ENCODE data around the gene HNRNPH1. TPM values are rescaled to one million over a fixed set of nuclear protein-coding genes. Genes with fewer than 3 reads are reported as not detected.

HNRNPH1 gene
- total RNA-seq, 1 experiment from 2014 or later, result 723 TPM

DNA sequence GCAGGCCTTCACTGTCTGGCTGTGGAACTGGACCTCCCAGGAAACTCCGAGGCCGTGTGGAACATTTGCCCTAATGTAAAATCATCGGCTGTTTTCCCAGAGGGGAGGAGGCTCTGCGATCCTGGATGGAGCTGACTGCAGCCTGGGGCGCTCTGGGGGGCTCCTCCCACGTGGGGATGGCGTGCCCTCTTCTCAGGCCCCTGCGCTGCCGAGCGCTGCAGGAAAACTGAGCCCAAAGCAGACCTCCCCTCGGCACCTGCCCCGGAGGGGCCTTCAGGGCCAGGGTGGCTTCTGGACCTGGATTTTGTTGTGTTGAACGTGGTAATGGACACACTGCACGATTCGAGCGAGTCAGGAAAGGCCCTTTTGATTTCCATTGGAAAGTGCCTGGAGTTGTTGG lies 23.9 kb downstream of the HNRNPH1 start:
- BruUV-seq (replicated peaks), result no TSS peak
- Histone ChIP-seq H3K79me2 (ENCODE audit: low read depth) (no peaks in the 10 kb centered on the region), H3K4me3 (no peak overlapping the region), H3K9me3 (ENCODE audit: insufficient read depth, low read depth) (no peaks in the 10 kb centered on the region), H3K4me2 (no peak overlapping the region), H3K4me1 (replicated peaks; ENCODE audit: insufficient read depth) (no peaks in the 10 kb centered on the region), H3K27me3 (ENCODE audit: insufficient read depth, low read depth) (no peaks in the 10 kb centered on the region), H3K27ac (no peak overlapping the region), H3F3A (ENCODE audit: insufficient read depth, low read depth) (peaks cover 6% of the 10 kb centered on the region; the same call in 1 of the 2 replicates), H3K9me2 (ENCODE audit: insufficient read depth) (no peaks in the 10 kb centered on the region), H4K20me1 (ENCODE audit: insufficient read depth) (no peaks in the 10 kb centered on the region), H2AFZ (no peak overlapping the region), H3K36me3 (ENCODE audit: low read depth) (peaks cover 4% of the 10 kb centered on the region; the same call in 1 of the 2 replicates)
- CTCF ChIA-PET, result no interaction called here
- TF ChIP-seq, protein P1, sequence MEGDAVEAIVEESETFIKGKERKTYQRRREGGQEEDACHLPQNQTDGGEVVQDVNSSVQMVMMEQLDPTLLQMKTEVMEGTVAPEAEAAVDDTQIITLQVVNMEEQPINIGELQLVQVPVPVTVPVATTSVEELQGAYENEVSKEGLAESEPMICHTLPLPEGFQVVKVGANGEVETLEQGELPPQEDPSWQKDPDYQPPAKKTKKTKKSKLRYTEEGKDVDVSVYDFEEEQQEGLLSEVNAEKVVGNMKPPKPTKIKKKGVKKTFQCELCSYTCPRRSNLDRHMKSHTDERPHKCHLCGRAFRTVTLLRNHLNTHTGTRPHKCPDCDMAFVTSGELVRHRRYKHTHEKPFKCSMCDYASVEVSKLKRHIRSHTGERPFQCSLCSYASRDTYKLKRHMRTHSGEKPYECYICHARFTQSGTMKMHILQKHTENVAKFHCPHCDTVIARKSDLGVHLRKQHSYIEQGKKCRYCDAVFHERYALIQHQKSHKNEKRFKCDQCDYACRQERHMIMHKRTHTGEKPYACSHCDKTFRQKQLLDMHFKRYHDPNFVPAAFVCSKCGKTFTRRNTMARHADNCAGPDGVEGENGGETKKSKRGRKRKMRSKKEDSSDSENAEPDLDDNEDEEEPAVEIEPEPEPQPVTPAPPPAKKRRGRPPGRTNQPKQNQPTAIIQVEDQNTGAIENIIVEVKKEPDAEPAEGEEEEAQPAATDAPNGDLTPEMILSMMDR (conservative IDR thresholded peaks at IDR 0.05), result no peak
- no peak for TF ChIP-seq EZH2 (IDR thresholded peaks at IDR 0.05; ENCODE audit: low read depth)
- POLR2A ChIA-PET (ENCODE audit: unreplicated experiment), result no interaction called here
- intact Hi-C loops (cut with micrococcal nuclease; ENCODE audit: unreplicated experiment), result no loop called here
- DNase-seq, result no peak

DNA sequence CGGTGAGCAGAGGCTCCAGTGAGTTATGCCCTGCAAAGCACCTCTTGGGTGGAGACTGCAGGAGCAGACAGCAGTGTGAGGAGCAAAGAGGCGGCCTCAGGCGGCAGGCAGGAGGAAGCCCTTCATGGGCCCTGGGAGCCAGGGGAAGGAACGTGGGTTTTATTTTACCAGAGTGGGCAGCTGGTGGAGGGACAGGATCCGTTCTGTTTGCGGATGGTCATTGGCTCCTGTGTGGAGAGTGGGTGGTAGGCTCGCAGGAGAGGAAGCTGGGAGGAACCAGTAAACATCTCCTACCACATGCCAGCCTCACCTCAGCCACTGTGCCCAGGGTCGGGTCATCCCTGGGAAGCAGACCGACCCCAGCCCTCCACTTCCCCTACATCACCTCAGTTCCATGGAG lies 24.4 kb downstream of the HNRNPH1 start:
- H3K27ac ChIP-seq, result no peak overlapping the region
- POLR2A ChIA-PET (ENCODE audit: unreplicated experiment), result interaction anchor here (0.6 kb wide), 1 partner anchor 15 kb away, joined by 6 read pairs; no protein-coding TSS in a partner anchor
- no TSS peak for BruUV-seq (replicated peaks)
- no peak overlapping the region for H3K4me2 ChIP-seq
- no peak for DNase-seq
- H3K4me3 ChIP-seq, result no peak overlapping the region
- peaks cover 4% of the 10 kb centered on the region; the same call in 1 of the 2 replicates for H3K36me3 ChIP-seq (ENCODE audit: low read depth)
- no peak for TF ChIP-seq EZH2 (IDR thresholded peaks at IDR 0.05; ENCODE audit: low read depth)
- TF ChIP-seq, protein P1 (conservative IDR thresholded peaks at IDR 0.05), result no peak
- H3K4me1 ChIP-seq (replicated peaks; ENCODE audit: insufficient read depth), result no peaks in the 10 kb centered on the region
- no peak overlapping the region for H2AFZ ChIP-seq
- no peaks in the 10 kb centered on the region for H3K79me2 ChIP-seq (ENCODE audit: low read depth)
- no peaks in the 10 kb centered on the region for H4K20me1 ChIP-seq (ENCODE audit: insufficient read depth)
- H3K9me2 ChIP-seq (ENCODE audit: insufficient read depth), result no peaks in the 10 kb centered on the region
- H3F3A ChIP-seq (ENCODE audit: insufficient read depth, low read depth), result peaks cover 6% of the 10 kb centered on the region; the same call in 1 of the 2 replicates
- H3K9me3 ChIP-seq (ENCODE audit: insufficient read depth, low read depth), result no peaks in the 10 kb centered on the region
- no peaks in the 10 kb centered on the region for H3K27me3 ChIP-seq (ENCODE audit: insufficient read depth, low read depth)
- CTCF ChIA-PET, result no interaction called here
- intact Hi-C loops (cut with micrococcal nuclease; ENCODE audit: unreplicated experiment), result no loop called here

DNA sequence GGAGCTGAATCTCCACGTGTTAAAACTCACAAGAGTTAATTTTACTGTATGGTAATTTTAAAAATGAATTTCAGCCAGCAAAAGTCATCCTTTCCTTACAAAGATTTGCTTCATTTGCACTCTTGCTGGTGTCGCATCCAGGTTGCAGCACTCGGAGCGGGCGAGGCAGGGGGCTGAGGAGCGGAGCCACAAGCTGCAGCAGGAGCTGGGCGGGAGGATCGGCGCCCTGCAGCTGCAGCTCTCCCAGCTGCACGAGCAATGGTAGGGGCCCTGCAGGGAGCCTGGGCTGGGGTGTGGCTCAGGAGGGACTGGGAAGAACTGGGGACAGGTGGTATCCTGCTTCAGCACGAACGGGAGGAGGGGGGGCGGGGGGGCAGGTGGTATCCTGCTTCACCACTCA lies 27.1 kb downstream of the HNRNPH1 start:
- TF ChIP-seq, protein P1 (conservative IDR thresholded peaks at IDR 0.05), result no peak
- no peak for TF ChIP-seq EZH2 (IDR thresholded peaks at IDR 0.05; ENCODE audit: low read depth)
- no peak for DNase-seq
- H3K9me3 ChIP-seq (ENCODE audit: insufficient read depth, low read depth), result no peaks in the 10 kb centered on the region
- intact Hi-C loops (cut with micrococcal nuclease; ENCODE audit: unreplicated experiment), result no loop called here
- no peaks in the 10 kb centered on the region for H4K20me1 ChIP-seq (ENCODE audit: insufficient read depth)
- H3K4me1 ChIP-seq (replicated peaks; ENCODE audit: insufficient read depth), result no peaks in the 10 kb centered on the region
- H3K36me3 ChIP-seq (ENCODE audit: low read depth), result peaks cover 10% of the 10 kb centered on the region; the same call in 1 of the 2 replicates
- CTCF ChIA-PET, result interaction anchor here (0.5 kb wide), 1 partner anchor 9 kb away, joined by 3 read pairs; no protein-coding TSS in a partner anchor
- no peak overlapping the region for H3K4me2 ChIP-seq
- H3K79me2 ChIP-seq (ENCODE audit: low read depth), result no peaks in the 10 kb centered on the region
- no peak overlapping the region for H3K4me3 ChIP-seq
- H3K27ac ChIP-seq, result no peak overlapping the region
- H3F3A ChIP-seq (ENCODE audit: insufficient read depth, low read depth), result peaks cover 6% of the 10 kb centered on the region; the same call in 1 of the 2 replicates
- H2AFZ ChIP-seq, result no peak overlapping the region
- BruUV-seq (replicated peaks), result no TSS peak
- POLR2A ChIA-PET (ENCODE audit: unreplicated experiment), result no interaction called here
- no peaks in the 10 kb centered on the region for H3K9me2 ChIP-seq (ENCODE audit: insufficient read depth)
- H3K27me3 ChIP-seq (ENCODE audit: insufficient read depth, low read depth), result no peaks in the 10 kb centered on the region
